ENCODE results near the gene SHISAL1.

Gene SHISAL1

GRCh38 chr22:44276706-44277356 lies 35.9 kb downstream of the SHISAL1 start:
- TF ChIP-seq CTCF (conservative IDR thresholded peaks at IDR 0.05; ENCODE audit: control insufficient read depth, insufficient read depth, low read depth, low read length), result no peak
- DNase-seq (ENCODE audit: low read depth), result no peak
- no peak overlapping the region for H3K4me3 ChIP-seq (ENCODE audit: control insufficient read depth, low read depth, low read length)

GRCh38 chr22:44276041-44276440 lies 36.7 kb downstream of the SHISAL1 start:
- DNase-seq (ENCODE audit: low read depth), result no peak
- no peak overlapping the region for H3K4me3 ChIP-seq (ENCODE audit: control insufficient read depth, low read depth, low read length)
- TF ChIP-seq CTCF (conservative IDR thresholded peaks at IDR 0.05; ENCODE audit: control insufficient read depth, insufficient read depth, low read depth, low read length), result no peak

GRCh38 chr22:44275631-44275995 lies 37.1 kb downstream of the SHISAL1 start:
- no peak for DNase-seq (ENCODE audit: low read depth)
- H3K4me3 ChIP-seq (ENCODE audit: control insufficient read depth, low read depth, low read length), result no peak overlapping the region
- no peak for TF ChIP-seq CTCF (conservative IDR thresholded peaks at IDR 0.05; ENCODE audit: control insufficient read depth, insufficient read depth, low read depth, low read length)

DNA sequence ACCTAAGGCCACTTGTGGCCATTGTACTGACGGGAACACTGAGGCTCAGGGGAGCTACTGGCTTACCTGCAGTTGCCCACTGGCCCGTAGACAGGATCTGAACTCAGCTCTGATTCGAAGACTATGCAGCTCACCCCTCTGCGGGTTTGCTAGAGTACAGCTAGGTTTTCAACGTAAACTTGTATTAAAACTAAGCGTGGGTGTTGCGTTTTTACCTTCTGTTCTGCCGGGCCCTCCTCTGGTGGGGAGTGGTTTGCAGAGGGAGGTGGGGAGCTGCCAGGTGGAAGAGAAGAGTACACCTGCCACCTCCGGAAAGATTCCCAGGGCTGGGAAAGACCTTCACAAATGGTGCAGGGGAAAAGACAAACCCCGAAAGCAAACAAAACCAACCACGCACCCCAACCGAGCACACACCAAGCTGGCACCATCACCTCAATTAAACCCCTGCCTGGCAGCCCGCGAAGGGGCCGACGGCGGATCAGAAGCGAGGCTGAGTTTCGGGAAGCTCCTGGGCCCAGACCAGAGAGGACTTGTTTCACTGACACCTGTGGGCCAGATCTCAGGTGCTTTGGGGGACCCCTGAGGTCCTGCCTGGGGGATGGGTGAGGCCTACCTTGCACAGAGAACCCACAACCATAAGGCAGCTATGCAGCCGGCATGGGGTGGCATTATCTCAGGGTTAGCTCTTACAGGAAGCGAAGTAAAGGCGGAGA lies 37.7 kb downstream of the SHISAL1 start:
- DNase-seq (ENCODE audit: low read depth), result no peak
- TF ChIP-seq CTCF (conservative IDR thresholded peaks at IDR 0.05; ENCODE audit: control insufficient read depth, insufficient read depth, low read depth, low read length), result no peak
- no peak overlapping the region for H3K4me3 ChIP-seq (ENCODE audit: control insufficient read depth, low read depth, low read length)

GRCh38 chr22:44273175-44273574 lies 39.6 kb downstream of the SHISAL1 start:
- H3K4me3 ChIP-seq (ENCODE audit: control insufficient read depth, low read depth, low read length), result no peak overlapping the region
- no peak for TF ChIP-seq CTCF (conservative IDR thresholded peaks at IDR 0.05; ENCODE audit: control insufficient read depth, insufficient read depth, low read depth, low read length)
- no peak for DNase-seq (ENCODE audit: low read depth)

- DNase-seq (ENCODE audit: low read depth), result no peak
- no peak overlapping the region for H3K4me3 ChIP-seq (ENCODE audit: control insufficient read depth, low read depth, low read length)
- no peak for TF ChIP-seq CTCF (conservative IDR thresholded peaks at IDR 0.05; ENCODE audit: control insufficient read depth, insufficient read depth, low read depth, low read length)
These were observed 40.4 kb downstream of the SHISAL1 start for GRCh38 chr22:44272401-44272771.
